Measurements from ENCODE around the gene PTPRN2.

DNA sequence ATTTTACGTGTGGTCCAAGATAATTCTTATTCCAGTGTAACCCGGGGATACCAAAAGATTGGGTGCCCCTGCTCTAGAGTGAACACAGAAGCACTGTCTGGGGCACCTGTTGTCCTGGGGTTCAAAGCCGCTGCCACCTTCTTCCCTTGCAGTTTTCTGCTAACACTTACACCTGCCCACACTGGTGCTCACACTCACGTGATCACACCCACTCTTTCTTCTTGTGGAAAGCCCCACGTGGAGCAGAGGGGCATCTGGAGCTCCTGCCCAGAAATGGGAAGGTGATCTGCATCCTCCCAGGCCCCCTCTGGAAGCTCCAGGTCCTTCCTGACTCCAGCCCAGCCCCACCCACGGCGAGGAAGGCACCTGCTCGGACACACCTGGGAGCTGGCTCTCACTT is 42.9 kb downstream of the PTPRN2 start:
- TF ChIP-seq RAD21 (IDR thresholded peaks at IDR 0.05; ENCODE audit: low read length): no peak
- no peak for TF ChIP-seq GATA2 (CRISPR knock-in tag; IDR thresholded peaks at IDR 0.05)
- no peak for TF ChIP-seq MXI1 (IDR thresholded peaks at IDR 0.05; ENCODE audit: low read depth, low read length)
- no peak for TF ChIP-seq POLR2AphosphoS5 (IDR thresholded peaks at IDR 0.05; ENCODE audit: low read depth, low read length)
- no peak for TF ChIP-seq SIN3A (IDR thresholded peaks at IDR 0.05; ENCODE audit: borderline replicate concordance, low read depth, low read length)
